ENCODE results near the gene DHX40. TPM values are rescaled to one million over a fixed set of nuclear protein-coding genes. Genes with fewer than 3 reads are reported as not detected.
A peak's percentile ranks its signal among the peaks of the same experiment; 100 is the strongest.

Gene DHX40
- total RNA-seq, 2 experiments from 2014 or later: 20.0 to 24.4 TPM

- Mint-ChIP-seq H3K4me1 (peaks cover 54% of the 10 kb centered on the region), H3K4me3 (peak overlapping the region; percentile 89), H3K9me3 (no peaks in the 10 kb centered on the region), H3K27ac (peak overlapping the region; percentile 99), H3K27me3 (no peaks in the 10 kb centered on the region), H3K36me3 (ENCODE audit: low read depth) (peaks cover 42% of the 10 kb centered on the region)
- ChIA-PET POLR2A (interaction anchor here (0.8 to 7.3 kb wide), 30 partner anchors 11 to 1277 kb away, joined by 3 to 98 read pairs (median 9); partner anchors contain the start of genes DHX40, HEATR6, PTRH2 and RNFT1), CTCF (interaction anchor here (1.6 kb wide), 1 partner anchor 15 kb away, joined by 3 read pairs; no protein-coding TSS in a partner anchor)
- DNase-seq: peak; percentile 69
Measured at GRCh38 chr17:59620518-59621259, 55.3 kb downstream of the DHX40 start.

GRCh38 chr17:59621771-59622170, 56.4 kb downstream of the DHX40 start:
- POLR2A ChIA-PET: interaction anchor here (1.3 to 7.3 kb wide), 4 partner anchors 14 to 343 kb away, joined by 3 to 98 read pairs (median 70); partner anchors contain the start of gene RNFT1
- CTCF ChIA-PET: interaction anchor here (0.8 to 1.1 kb wide), 2 partner anchors 292 to 311 kb away, joined by 3 read pairs; no protein-coding TSS in a partner anchor
- no peak for DNase-seq
- peak overlapping the region; percentile 89 for H3K4me3 Mint-ChIP-seq
- no peaks in the 10 kb centered on the region for H3K9me3 Mint-ChIP-seq
- H3K27ac Mint-ChIP-seq: peak overlapping the region; percentile 21
- H3K27me3 Mint-ChIP-seq: no peaks in the 10 kb centered on the region
- peaks cover 62% of the 10 kb centered on the region for H3K4me1 Mint-ChIP-seq
- H3K36me3 Mint-ChIP-seq (ENCODE audit: low read depth): peaks cover 49% of the 10 kb centered on the region

GRCh38 chr17:59623151-59623550, 57.7 kb downstream of the DHX40 start:
- peak overlapping the region; percentile 28 for H3K4me3 Mint-ChIP-seq
- CTCF ChIA-PET: interaction anchor here (1.0 kb wide), 1 partner anchor 63 kb away, joined by 3 read pairs; no protein-coding TSS in a partner anchor

GRCh38 chr17:59626756-59627155, 61.3 kb downstream of the DHX40 start:
- Mint-ChIP-seq H3K36me3 (ENCODE audit: low read depth) (peaks cover 51% of the 10 kb centered on the region), H3K27me3 (no peaks in the 10 kb centered on the region), H3K4me3 (no peak overlapping the region), H3K9me3 (no peaks in the 10 kb centered on the region), H3K4me1 (peaks cover 71% of the 10 kb centered on the region), H3K27ac (no peak overlapping the region)
- no peak for DNase-seq
- CTCF ChIA-PET: no interaction called here
- POLR2A ChIA-PET: interaction anchor here (1.7 kb wide), 1 partner anchor 9 kb away, joined by 7 read pairs; no protein-coding TSS in a partner anchor

More at GRCh38 chr17:59623151-59623550, 57.7 kb downstream of the DHX40 start:
- Mint-ChIP-seq H3K27me3 (no peaks in the 10 kb centered on the region), H3K36me3 (ENCODE audit: low read depth) (peaks cover 55% of the 10 kb centered on the region), H3K27ac (no peak overlapping the region), H3K9me3 (no peaks in the 10 kb centered on the region), H3K4me1 (peaks cover 56% of the 10 kb centered on the region)
- POLR2A ChIA-PET: interaction anchor here (0.7 to 7.3 kb wide), 5 partner anchors 13 to 270 kb away, joined by 3 to 98 read pairs (median 65); partner anchors contain the start of genes RPS6KB1 and TUBD1
- DNase-seq: no peak

- H3K9me3 Mint-ChIP-seq: no peaks in the 10 kb centered on the region
Measured at GRCh38 chr17:59627274-59627673, 61.9 kb downstream of the DHX40 start.

GRCh38 chr17:59627770-59628171, 62.4 kb downstream of the DHX40 start:
- Mint-ChIP-seq H3K27me3 (no peaks in the 10 kb centered on the region), H3K4me1 (peaks cover 67% of the 10 kb centered on the region), H3K36me3 (ENCODE audit: low read depth) (peaks cover 53% of the 10 kb centered on the region), H3K27ac (no peak overlapping the region), H3K4me3 (no peak overlapping the region), H3K9me3 (no peaks in the 10 kb centered on the region)
- DNase-seq: no peak
- POLR2A ChIA-PET: interaction anchor here (0.7 to 1.7 kb wide), 3 partner anchors 10 to 62 kb away, joined by 3 to 7 read pairs (median 4); no protein-coding TSS in a partner anchor
- CTCF ChIA-PET: no interaction called here

More at GRCh38 chr17:59627274-59627673, 61.9 kb downstream of the DHX40 start:
- no peak overlapping the region for H3K4me3 Mint-ChIP-seq
- H3K27me3 Mint-ChIP-seq: no peaks in the 10 kb centered on the region
- CTCF ChIA-PET: no interaction called here
- H3K4me1 Mint-ChIP-seq: peaks cover 67% of the 10 kb centered on the region
- POLR2A ChIA-PET: interaction anchor here (0.7 to 1.7 kb wide), 3 partner anchors 10 to 61 kb away, joined by 3 to 7 read pairs (median 4); no protein-coding TSS in a partner anchor
- DNase-seq: no peak
- peaks cover 50% of the 10 kb centered on the region for H3K36me3 Mint-ChIP-seq (ENCODE audit: low read depth)
- H3K27ac Mint-ChIP-seq: no peak overlapping the region

- no peaks in the 10 kb centered on the region for H3K27me3 Mint-ChIP-seq
- no peak for DNase-seq
- H3K9me3 Mint-ChIP-seq: no peaks in the 10 kb centered on the region
- no peak overlapping the region for H3K27ac Mint-ChIP-seq
- no peak overlapping the region for H3K4me3 Mint-ChIP-seq
- CTCF ChIA-PET: no interaction called here
- POLR2A ChIA-PET: no interaction called here
- H3K4me1 Mint-ChIP-seq: peaks cover 68% of the 10 kb centered on the region
- peaks cover 44% of the 10 kb centered on the region for H3K36me3 Mint-ChIP-seq (ENCODE audit: low read depth)
Measured at GRCh38 chr17:59629174-59629573, 63.8 kb downstream of the DHX40 start.

GRCh38 chr17:59631276-59631675, 65.9 kb downstream of the DHX40 start:
- ChIA-PET POLR2A (no interaction called here), CTCF (no interaction called here)
- Mint-ChIP-seq H3K4me1 (peaks cover 77% of the 10 kb centered on the region), H3K27me3 (no peaks in the 10 kb centered on the region), H3K27ac (no peak overlapping the region), H3K36me3 (ENCODE audit: low read depth) (peaks cover 36% of the 10 kb centered on the region), H3K4me3 (no peak overlapping the region), H3K9me3 (no peaks in the 10 kb centered on the region)
- no peak for DNase-seq

- Mint-ChIP-seq H3K4me3 (no peak overlapping the region), H3K27ac (peak overlapping the region; percentile 3), H3K27me3 (no peaks in the 10 kb centered on the region), H3K9me3 (no peaks in the 10 kb centered on the region), H3K4me1 (peaks cover 75% of the 10 kb centered on the region), H3K36me3 (ENCODE audit: low read depth) (peaks cover 35% of the 10 kb centered on the region)
- no peak for DNase-seq
- POLR2A ChIA-PET: interaction anchor here (1.4 kb wide), 1 partner anchor 10 kb away, joined by 3 read pairs; no protein-coding TSS in a partner anchor
- CTCF ChIA-PET: no interaction called here
Measured at GRCh38 chr17:59632398-59632797, 67.0 kb downstream of the DHX40 start.

- CTCF ChIA-PET: interaction anchor here (1.6 kb wide), 1 partner anchor 14 kb away, joined by 5 read pairs; the partner anchor contains the start of gene CLTC
- Mint-ChIP-seq H3K36me3 (ENCODE audit: low read depth) (peaks cover 29% of the 10 kb centered on the region), H3K27ac (peak overlapping the region; percentile 69), H3K4me1 (peaks cover 68% of the 10 kb centered on the region), H3K9me3 (no peaks in the 10 kb centered on the region), H3K27me3 (no peaks in the 10 kb centered on the region), H3K4me3 (no peak overlapping the region)
- POLR2A ChIA-PET: interaction anchor here (0.6 to 5.7 kb wide), 6 partner anchors 8 to 41 kb away, joined by 3 to 98 read pairs (median 4); partner anchors contain the start of gene CLTC
- DNase-seq: no peak
Measured at GRCh38 chr17:59633658-59634359, 68.4 kb downstream of the DHX40 start.

- Mint-ChIP-seq H3K27ac (peak overlapping the region; percentile 69), H3K4me1 (peaks cover 64% of the 10 kb centered on the region), H3K27me3 (no peaks in the 10 kb centered on the region), H3K9me3 (no peaks in the 10 kb centered on the region), H3K4me3 (peak overlapping the region; percentile 23), H3K36me3 (ENCODE audit: low read depth) (peaks cover 23% of the 10 kb centered on the region)
- peak; percentile 22 for DNase-seq
- ChIA-PET CTCF (interaction anchor here (1.2 to 1.6 kb wide), 2 partner anchors 15 to 35 kb away, joined by 3 to 5 read pairs; partner anchors contain the start of gene CLTC), POLR2A (interaction anchor here (0.9 to 5.7 kb wide), 5 partner anchors 8 to 70 kb away, joined by 3 to 98 read pairs (median 4); partner anchors contain the start of gene CLTC)
Measured at GRCh38 chr17:59634632-59635541, 69.5 kb downstream of the DHX40 start.

Data from activated CD4-positive, alpha-beta memory T cell treated with anti-CD3 and anti-CD28 coated beads, Interleukin-2, amount 10 ng/mL, durations not matched to agents 7 days and 5 days (primary cell).